SW480 (cell line): ENCODE results near the gene GSG1L2.
"Not testable (repeated sequence)": the region's sequence is repeated elsewhere in the genome, so short reads cannot be mapped to it uniquely, and the experiment has no call there.

ENCODE experiments used
- DNase-seq: peaks from one replicate; pipeline ENCODE4 v3.0.0-alpha.2; 2016; ENCODE audit warnings: low spot score

GSG1L2 gene

DNA sequence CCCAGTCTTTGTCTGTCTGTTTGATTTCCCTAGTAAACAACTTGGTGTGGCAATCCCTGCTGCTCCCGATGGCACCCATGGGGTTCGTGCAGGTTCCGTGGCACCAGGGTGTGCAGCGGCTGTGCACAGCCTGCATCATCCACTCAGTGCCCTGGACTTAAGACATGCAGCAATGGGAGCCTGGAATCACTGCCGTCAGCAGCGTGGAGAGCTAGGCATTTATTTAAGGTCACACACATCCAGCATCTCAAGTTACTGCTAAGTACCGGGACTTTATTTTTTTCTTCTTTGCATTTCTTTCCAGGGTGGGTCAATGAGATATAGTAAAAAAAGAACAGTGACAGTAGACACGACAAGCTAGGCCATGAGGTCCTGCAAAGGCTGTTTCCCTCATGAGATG lies 33.3 kb downstream of the GSG1L2 start:
- no peak for DNase-seq

DNA sequence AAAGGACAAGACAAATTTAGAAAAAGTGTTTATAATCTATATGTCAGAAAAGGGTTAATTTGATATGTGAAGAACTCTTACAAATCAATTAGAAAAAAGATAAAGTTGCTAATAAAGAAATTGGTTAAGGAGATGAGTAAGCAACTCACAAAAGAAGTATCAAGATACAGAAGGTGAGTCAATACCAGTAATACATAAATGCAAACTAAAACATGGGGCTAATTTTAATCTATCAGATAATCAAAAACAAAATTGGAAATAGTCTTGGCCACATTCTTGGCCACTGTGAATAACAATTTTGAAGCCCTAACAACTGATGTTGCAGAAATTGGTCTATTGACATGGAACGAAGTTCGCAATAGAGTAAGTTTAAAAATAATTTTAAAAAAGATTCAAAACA lies 37.3 kb downstream of the GSG1L2 start:
- no peak for DNase-seq

DNA sequence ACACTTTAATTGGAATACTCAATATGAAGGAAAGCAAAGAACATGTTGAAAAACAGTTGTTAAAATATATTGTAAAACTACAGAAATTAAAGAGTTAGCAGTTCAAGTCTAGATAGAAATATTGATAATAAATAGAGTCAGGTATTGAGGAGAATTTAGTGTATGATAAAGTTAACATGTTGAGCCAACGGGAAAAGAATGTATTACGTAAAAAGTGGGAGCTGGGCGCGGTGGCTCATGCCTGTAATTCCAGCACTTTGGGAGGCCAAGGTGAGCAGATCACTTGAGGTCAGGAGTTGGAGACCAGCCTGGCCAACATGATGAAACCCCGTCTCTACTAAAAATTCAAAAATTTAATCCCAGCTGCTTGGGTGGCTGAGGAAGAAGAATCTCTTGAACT lies 38.4 kb downstream of the GSG1L2 start:
- DNase-seq: not testable (repeated sequence)

DNA sequence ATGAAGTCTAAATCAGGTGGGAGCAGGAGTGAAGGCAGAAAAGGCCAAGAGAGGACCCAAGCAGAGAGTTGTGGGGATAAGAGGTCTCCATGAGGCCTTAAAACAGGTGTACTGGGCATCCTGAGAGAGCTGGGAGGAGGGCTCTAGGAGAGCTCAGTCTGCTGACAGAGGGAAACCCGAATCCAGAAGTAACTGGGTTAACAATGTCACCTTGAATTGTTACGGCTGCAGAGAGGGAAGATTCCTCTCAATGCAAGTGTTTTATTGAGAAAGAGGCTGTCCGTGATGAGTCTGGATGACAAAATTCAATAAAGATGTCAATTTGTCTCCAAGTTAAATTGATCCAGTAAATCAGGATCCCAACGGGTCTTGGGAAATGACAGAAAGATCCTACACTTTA lies 38.8 kb downstream of the GSG1L2 start:
- no peak for DNase-seq

DNA sequence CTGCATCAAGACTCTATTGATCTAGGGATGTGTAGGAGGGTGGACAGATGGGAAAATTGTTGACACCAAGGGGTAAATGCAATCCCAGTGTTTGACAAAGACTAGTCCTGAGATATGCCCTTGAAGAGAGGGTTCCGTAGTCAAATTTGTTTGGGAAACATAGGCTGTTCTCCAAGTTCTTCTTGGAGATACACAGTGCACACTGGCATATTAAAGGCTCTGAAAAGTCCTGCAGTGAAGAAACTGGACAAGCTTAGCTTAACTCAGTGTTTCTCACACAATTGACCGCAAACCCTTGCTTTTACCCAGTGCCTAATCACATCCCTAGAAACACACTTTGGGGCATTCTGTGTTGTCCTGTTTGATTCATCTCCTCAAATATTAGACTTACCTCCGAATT lies 41.3 kb downstream of the GSG1L2 start:
- DNase-seq: no peak

DNA sequence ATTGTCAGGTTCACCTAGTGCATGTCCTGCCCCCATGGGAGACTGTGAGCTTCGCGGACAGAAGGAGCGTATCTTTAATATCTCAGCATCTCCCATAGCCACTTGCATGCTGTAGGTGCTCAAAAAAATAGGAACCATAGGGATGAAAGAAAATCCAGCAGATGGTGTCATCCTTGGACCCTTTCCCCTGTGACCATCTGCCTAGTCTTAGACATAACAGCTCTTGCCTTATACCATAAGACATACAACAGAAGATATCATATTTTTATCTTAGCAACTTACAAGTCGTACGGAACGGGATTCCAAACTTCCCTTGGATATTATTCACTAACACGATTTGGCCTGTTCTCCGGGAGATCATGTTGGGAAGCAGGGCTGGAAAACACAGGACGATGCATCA lies 45.0 kb downstream of the GSG1L2 start:
- no peak for DNase-seq

DNA sequence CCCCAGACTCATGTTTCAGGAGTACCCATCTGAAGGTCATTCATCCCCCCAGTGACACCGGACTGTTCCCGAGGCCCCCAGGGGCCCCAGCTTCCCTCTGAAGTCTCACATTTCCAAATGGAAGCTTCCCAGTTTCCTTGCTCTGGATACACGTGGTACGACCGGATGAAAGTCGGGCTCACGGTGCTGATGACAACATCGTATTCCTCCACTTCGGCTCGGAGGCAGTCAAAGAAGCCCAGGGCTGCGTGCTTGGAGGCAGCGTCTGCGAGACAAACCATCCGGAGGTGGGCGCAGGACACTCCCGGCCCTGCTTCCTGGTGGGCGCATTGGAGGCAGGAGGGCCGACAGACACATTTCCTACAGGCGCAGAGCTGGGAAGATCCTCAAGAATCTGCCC lies 49.2 kb downstream of the GSG1L2 start:
- no peak for DNase-seq

DNA sequence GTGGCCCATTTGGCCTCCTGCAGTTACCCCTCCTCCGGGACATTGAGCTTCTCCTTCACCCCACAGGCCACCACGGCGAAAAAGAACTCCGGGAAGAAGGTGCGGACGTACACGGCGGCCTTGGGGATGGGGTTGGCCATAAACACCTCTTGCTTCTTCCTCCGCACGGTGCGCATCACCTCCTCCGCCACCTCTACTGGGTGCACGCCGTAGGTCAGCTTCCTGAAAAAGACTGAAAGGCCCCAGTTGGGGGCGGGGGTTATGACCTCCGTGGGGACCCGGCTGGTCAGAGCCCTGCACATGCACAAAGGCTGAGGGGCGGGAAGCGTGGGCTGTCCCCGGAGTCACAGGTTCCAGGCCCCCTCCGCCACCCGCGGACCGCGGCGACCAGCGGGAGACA lies 50.4 kb downstream of the GSG1L2 start:
- DNase-seq: no peak

DNA sequence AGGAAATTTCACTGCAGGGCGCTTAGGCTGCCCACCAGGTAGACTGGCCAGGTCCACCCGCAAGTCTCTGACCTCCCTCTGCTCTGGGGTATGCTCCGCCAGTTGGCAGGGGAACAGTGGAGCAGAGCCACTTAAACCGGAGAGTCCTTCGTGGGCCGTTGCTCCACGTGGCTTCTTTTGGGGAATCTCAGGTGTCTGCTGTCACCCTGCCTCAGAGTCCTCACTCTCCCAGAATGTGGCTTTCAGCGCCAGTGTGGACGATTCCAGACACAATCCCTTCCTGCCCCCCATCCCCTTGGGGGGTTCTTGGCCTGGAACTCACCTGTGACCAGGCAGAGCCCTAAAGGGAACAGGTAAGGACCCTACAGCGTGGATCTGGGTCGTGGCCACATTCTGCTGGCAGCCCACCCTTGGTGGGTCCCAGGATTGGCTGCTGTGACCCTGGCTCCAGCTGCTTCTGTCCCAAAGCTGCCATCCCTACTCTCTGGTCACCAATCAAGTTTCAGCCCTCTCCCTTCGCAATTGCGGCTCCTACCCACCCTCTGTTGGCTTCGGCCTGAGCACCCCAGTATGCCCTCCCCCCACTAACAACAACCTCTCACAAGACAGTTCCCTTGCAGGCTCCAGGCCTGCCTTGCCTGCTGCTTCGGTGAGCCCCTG lies 52.7 kb downstream of the GSG1L2 start:
- DNase-seq: no peak

DNA sequence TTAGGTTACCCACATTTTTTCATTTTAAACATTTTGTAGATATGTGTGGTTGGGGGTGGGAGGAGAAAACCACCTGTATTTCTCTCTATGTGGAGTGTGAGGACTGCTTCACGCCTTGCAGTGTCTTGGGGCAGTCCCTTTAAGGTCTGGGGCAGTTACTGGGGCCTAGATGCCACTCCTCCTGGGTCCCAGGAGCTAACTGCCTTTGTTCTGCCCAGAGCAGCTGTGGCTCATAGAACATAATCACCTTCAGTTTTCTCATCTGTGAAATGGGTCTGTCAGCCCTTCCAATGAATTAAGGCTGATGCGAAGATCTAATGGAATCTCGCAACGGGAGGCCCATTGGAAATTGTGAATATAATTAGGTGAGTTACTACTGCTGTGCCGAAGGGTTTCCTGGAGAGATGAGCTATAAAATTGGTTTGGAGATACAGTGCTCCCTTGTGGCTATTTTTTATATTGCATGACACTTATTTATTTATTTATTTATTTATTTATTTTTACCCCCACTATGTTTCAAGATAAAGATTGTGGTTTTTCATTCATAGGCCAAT lies 53.4 kb downstream of the GSG1L2 start:
- peak; percentile 63 for DNase-seq

DNA sequence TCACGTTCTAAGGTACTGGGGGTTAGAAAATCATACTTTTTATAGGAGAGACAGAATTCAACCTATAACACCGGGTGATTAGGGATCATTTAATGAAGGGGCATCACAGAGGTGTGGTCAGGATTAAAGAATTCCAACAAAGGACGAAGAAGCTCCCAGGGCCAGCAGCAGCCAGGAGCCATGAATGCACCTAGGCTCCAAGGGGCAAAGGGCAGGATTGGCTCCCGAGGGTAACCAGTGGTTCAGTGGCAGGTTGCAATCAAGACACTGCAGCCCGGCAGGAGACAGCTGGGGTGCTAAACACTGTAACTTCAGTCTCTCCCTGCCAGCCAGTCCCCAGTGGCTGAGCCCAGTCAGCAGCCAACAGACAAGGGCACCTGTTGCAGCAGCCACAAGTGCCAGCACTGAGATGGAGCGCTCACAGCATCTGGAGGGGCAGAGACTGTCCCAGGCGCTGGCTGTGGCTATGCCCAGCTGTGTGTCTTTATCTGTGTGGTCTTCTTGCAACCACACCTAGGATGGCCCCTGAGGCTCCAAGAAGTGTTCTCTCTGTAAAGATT lies 54.4 kb downstream of the GSG1L2 start:
- no peak for DNase-seq

DNA sequence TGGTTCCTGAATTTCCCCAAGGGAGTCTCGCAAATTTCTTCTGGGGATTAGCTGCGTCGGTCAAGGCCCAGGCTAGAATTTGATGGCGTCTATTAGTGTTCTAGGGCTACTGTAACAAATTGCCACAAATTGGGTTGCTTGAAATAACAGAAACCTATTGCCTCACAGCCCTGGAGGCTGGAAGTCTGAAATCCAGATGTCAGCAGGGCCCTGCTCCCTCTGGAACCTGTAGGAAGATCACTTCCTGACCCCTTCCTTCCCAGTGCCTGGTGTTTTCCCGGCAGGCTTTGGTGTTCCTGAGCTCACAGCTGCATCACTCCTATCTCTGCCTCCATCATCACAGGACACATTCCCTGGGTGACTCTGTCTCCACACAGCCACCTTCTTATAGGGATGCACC lies 54.9 kb downstream of the GSG1L2 start:
- DNase-seq: no peak

DNA sequence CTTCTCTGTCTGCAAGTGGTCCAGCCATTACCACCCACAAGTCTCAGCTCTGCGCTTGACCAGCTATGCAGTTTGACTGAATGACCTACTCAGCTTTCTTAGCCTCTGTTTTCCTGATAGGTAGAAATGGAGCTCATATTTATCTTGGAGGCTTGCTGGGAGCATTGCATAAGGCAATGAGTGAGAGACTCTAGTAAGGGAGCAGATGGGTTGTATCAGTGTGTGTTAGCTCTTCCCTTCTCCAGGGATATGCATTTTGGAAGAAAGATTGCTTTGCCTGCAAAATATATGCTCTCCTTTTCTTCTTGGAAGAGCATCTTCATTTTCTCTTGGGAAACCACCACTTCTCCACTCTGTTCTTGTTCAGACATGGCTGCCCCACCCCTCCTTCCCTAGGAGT lies 56.6 kb downstream of the GSG1L2 start:
- DNase-seq: no peak

DNA sequence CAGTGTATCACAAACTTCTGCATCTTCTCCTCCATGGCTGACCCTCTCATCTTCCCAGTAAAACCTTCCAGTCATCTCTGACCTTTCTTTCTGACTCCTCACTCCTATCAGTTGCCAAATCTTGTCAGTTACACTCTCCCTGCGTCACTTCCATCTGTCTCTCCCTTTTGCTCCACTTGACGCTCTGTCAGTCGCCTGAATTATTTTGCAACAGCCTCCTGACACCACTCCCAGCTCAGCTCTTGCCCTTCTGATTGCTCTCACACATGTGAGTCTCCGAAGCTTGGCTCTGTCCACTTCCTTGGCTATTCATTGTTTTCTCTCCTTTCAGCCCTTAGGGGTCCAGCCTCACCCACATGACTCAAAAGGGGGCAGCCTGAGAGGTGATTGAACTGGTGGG lies 58.2 kb downstream of the GSG1L2 start:
- no peak for DNase-seq

DNA sequence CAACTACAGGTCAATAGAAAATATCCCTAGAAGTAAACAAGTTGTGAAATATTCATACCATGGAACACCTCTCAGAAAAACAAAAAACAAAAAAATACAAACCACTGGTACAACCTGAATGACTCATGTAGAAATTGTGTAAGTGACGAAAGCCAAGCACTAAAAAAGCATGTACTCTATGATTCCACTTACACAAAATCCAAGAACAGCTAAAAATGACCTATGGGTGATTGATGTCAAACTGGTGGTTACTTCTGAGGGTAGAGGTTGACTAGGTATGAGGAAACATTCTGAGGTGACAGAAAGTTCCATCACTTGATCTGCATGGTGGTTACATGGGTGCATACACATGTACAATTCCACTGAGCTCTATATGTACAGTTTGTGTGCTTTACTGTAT lies 61.6 kb downstream of the GSG1L2 start:
- DNase-seq: no peak

DNA sequence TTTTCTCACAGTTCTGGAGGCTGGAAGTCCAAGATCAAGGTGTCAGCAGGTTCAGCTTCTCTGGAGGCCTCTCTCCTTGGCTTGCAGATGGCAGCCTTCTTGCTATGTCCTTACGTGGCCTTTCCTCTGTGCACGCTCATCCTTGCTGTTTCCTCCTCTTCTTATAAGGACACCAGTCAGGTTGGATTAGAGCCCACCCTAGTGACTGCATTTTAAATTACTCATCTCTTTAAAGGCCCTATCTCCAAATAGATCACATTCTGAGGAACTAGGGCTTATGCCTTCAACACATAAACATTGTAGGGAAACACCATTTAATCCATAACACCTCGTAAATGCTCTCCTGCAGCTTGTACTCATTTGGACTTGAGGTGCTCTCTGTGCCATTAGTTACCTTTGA lies 66.8 kb downstream of the GSG1L2 start:
- DNase-seq: no peak
